GM21723 (cell line): ENCODE measurements around the gene RAB11FIP3.

Experiments used
- ATAC-seq: cut with Tn5 transposase; IDR thresholded peaks from one replicate; pipeline ENCODE4 v1.9.1; 2021; ENCODE audit warnings: mild to moderate bottlenecking, moderate library complexity; ENCODE audit not compliant: unreplicated experiment

RAB11FIP3 gene

DNA sequence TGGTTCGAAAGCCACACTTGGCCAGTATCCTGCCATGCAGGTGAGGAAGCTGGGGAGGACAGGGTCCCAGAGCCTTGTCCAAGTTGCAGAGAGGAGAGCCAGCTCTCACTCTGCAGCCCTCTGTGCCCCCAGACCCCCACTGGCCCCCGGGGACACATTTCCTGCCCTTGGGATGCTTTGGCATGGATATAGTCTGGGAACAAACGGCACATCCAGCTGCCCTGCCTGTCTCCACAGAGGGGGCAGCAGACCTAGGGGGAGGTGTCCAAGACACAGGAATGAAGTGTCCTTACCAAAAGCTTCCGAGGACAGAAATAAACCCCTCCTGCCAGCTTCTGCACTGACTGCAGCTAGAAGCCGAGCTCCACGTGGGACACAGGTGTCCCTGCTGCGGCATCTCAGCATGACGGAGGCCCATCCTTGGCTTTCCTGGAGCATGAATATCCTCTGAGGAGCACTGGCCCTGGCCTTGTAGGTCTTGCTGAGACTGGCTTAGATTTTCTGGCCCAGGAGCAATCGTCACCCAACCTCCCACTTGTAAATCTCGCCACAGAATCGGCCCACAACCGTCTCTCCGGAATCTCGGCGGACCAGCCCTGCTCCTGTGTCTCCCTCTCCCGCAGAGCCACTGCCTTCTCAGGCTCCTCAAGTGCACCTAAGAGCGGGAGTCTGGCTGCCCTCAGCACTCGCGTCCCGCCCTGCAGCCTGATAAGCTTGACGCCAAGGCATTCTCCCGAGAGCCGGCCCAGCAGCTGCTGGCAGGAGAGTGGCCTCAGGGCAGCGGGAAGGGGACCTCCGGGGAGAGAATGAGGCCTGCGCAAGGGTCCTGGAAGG is 100.9 kb downstream of the RAB11FIP3 start:
- ATAC-seq, result no peak

DNA sequence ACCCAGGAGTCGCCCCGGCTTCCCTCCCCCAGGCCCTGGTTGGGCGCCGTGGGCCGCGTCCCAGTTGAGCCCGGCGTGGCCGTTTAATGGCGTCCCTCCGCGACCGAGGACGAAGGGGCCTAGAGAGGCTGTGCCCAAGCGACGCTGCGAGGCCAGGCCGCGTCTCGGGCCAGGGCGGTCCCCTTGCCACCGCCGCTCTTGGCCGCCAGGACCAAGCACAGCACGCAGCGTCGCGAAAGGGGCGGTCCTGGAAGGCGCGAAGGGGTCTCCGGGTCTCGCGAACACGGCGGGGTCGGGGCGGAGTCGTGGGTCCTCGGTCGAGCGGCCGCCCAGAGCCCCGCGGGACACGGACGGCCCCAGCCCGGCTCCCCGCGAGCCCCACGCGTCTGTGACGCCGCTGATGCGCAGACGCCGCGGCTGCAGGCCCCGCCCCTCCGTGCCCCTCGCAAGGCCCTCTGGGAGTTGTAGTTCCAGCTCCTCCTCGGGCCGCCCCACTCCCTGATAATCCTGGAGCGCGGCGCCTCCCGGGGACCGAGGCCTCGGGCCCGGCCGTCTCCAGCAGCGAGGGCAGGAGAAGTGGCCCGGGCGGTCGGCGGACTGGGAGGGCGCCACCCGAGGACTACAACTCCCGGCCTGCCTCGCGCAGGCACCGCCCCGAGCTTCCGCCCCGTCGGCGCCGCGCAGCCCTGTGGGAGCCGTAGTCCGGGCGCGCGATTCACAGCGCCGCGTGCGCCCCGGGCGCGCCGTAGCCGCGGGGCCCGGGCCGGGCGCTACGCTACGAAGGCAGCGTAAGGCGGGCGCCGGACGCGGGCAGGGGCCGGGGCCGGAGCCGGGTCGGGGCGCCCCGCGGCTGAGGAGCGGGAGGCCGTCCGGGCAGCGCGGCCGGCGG is 101.8 kb downstream of the RAB11FIP3 start, which contains the start of gene CAPN15:
Gene CAPN15, plus strand, starts transcription at position 698 of the 889 bp plus-strand sequence. CDS start 19,127 bp downstream, outside the sequence.
- ATAC-seq, result peak; percentile 62

DNA sequence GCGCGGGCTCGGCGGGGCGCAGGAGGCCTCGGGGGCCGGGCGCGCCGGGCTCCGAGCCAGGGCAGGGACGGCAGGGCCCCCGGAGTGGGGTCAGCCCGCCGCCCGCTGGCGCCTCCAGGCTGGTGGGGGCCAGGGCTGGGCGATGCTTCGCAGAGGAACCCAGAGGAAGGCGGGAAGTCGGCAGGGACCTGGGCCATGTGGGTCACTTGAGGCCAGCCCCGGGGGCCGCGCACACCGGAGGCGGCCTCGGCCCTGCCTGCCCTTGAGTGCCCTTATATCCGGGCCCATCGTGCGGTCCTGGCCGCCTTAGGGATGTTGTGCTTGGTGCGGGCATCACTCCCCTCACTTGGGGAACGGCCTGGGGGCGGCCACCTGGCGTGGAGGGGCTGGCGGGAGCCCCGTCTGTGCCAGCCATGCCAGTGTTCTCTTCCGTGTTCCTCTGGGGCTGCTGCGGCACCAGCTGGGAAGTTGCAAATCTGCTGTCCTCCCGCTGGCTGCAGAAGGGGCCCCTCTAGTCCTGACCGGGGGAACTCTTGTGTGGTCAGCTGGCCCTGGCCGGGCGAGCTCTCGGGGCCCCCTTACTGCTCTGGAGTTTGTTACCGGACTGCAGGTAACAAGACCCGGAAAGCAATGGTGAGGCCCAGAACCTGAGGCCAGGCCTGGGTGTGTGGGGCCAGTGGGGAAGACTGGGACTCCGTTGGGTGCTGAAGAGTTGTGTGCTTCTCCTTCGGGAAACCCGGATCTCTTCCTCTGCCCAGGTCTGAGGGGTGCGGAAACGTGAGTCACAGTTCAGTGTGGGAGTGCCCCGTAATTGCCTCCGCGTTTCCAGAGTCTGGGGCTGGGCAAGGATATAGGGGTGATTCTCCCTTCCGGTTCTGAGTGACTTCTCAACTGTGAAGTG is 102.9 kb downstream of the RAB11FIP3 start:
- ATAC-seq, result peak; percentile 15

DNA sequence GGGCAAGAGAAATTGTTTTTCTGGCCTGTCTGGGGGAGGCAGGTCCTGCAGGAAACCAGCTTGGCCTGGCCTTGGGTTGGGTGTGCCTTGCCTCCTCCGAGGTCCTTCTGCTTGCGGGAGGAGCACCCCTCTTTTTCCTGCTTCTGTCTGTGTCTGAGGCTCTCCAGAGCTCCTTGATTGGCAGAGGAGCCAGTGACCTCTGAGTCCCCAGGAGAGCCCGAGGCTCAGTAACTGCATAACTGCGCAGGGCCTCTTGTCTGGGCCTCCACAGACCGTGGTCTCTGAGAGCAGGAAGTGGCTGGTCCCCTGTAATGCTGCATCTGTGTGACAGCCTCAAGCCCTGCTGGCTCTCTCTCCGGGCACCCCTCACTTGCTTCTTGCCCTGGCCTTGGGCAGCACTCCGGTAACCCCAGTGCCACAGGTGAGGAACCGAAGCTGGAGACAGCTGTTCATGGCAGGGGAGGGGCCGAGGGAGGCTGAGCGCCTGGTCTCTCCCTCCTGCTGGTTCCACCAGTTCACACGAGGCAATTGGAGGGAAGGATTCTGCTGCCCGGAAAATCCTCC is 103.6 kb downstream of the RAB11FIP3 start:
- no peak for ATAC-seq

DNA sequence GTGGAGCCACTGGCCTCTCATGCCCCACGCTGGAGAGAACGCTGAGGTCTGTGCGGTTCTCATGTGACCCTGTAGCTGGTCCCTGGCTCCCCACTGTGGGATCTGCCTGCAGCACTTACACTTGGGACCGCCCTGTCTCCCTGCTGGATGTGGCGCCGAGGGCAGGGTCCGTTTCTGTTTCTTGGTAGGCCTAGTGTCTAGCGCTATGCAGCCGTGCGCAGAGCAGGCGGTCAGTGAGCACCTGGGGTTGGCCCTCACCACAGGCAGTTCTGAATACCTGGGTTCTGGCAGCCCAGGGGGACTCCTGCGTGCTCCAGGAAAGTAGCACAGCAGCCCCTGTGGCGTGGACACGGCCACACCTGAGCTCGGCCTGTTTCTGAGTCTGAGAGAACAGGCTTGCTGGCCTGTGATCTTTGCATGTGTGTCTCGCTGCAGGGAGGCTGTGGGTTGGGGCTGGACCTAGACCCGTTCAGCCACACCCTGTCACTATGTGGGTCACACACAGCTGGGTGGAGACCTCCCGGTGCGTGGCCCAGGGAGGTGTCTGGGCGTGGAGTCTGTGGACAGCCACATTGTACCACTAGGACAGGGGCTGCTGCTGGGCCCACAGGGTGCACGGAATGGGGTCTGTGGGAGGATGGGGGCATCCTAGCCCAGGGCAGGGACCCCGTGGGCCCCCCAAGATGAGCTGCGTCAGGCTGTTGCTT is 104.8 kb downstream of the RAB11FIP3 start:
- ATAC-seq, result no peak

DNA sequence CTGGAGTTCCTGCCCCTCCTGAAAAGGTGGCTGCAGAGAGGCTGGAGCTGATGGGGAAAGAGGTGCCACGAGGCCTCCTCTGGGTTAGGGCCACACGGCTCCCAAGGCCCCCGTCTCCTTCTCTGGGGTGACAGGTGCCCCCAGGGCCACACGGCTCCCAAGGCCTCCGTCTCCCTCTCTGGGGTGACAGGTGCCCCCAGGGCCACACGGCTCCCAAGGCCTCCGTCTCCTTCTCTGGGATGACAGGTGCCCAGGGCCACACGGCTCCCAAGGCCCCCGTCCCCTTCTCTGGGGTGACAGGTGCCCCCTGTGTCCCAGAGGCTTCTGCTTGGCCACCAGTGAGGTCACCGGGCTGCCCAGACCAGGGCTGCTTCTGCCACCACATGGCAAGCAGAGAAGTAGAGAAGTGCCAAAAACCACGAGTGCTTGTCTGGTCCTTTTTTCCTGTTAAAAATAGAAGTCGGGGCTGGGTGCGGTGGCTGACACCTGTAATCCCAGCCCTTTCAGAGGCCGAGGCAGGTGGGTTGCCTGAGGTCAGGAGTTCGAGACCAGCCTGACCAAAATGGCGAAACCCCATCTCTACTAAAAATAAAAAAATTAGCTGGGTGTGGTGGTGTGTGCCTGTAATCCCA is 106.2 kb downstream of the RAB11FIP3 start:
- ATAC-seq, result no peak

DNA sequence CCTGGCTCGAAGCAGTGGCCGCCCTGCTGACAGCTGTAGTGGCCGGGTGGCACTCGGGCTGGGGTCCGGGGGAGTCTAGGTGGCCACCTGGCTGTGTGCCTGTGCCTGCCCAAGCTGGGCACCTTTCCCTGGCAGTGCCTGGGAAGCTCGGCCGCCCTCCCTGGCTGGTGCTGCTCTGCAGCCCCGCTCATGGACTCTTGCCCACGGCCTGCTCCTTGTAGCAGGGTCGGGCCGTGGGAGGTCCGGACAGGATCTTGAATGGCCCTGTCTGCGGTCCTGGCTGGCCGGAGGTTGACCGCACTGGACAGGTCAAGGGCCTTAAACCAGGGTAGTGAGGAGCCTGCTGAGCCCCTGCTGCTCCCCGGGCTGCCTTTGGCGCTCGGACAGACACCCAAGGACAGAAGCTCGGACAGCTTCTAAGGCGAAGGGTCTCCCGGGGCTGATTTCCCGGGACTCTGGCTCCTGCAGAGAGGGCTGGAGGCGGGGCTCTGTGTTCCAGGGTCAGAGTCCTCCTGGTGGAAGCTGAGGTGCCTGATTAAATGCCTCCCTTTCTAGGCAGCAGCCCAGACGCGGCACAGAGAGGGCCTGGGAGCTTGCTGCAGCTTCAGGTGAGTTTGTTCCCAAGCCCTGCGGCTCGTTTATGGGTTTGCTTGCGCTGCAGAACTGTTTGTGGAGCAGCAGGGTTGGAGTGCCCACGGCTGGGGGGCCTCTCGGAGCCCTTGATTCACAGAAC is 108.1 kb downstream of the RAB11FIP3 start:
- no peak for ATAC-seq

DNA sequence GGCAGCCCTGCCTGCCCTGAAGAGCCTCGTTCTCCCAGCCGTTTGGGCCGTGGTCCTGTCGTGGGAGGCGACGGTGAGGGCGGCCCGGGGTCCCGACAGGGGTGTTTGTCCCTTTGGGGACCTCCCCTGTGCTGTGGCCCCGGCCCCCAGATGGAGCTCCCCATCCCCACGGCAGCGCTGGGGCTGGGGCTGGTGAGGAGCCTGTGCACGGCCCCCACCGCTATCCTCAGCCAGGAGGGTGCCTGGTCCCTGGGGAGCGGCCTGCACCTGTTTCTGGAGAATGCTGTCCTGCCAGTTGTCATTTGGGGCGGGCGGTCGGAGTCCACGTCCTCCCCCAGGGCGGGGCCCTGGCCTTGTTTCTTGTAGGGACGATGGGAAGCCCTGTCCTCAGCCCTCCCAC is 108.7 kb downstream of the RAB11FIP3 start:
- ATAC-seq, result no peak

DNA sequence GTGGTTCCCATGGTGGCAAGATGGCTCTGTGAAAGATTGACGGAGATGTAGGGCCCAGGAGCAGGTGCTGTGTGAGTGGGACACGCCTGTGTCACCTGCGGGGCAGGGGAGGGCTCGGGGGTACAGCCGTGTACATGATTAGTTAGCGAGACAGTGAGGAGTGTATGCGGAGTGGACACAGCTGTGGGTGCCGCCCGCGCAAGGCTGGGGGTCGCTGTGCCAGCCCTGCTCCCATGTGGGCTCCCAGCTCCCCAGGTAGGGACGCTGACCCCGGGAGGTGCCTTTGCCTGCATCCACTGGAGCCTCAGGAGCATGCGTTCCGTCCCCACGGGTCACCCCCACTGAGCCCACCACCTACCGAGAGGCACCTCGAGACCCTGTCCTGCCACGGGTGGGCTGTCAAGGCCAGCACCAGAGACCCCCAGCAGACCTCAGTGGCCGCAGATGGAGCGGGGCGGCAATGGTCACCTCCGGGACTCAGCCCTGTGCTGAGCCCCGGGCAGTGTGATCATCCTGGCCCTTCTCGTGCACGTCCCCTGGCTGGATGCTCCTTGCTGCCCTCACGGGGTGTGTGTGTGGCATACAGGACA is 109.5 kb downstream of the RAB11FIP3 start:
- no peak for ATAC-seq

DNA sequence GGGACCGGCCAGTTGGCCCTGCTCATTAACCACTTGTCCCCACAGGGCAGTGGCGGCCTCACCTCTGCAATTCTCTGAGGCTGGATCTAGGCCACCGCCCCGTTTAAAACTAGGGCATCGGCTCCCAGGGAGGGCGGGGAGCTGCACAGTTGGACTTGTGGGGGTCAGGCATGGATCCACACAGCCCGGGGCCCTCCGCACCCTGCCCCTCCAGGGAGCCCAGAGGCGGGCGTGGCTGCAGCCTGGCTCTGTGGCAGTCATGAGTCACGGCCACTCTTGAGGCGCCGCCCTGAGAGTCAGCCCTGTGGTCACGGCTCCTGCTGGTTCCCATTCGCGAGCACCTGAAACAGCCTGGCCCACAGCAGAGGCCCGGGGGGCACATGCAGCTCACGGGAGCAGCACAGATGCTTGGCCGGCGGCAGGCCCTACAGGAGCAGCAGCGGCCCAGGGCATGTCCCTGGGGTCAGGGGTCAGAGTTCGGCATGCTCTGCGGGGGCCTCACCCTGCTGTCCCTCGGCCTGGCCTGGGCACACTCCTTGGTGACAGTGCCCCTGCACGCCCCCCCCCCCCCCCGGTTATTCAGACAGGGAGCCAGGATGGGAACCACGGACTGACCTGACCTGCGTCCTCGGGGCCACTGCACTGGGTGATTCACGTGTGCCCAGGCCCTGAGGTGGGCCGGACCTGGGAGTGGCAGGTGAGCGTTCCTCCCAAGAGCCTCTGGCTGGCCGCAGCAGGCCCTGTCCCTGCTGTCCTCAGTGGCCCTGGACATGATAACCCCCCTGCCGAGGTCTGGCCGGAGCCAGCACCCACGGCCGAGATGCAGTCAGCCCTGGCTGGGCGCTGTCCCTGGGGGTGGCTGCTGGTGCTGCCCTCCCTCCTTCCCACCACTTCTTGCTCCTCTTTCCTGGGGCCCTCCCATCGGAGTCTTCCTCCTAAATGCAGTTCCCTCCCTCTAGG is 110.3 kb downstream of the RAB11FIP3 start:
- ATAC-seq, result no peak

DNA sequence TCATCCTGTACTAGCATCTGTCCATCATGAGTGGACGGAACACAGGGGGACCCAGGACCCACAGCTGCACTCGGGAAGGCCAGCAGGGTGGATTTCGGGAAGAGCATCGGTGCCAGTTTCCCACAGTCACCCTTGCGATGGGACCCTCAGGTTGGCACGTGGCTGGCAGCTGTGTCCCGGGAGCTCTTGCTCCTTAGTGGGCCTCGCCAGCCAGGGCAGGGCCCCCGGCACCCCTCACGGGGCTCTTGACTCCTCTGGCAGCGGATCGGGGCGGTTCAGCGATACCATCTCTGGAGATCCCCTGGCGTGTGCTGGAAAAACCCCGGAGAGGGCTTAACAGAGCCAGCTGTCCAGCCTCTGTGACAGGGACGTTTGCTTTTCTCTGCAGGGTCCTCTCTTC is 111.3 kb downstream of the RAB11FIP3 start:
- no peak for ATAC-seq

DNA sequence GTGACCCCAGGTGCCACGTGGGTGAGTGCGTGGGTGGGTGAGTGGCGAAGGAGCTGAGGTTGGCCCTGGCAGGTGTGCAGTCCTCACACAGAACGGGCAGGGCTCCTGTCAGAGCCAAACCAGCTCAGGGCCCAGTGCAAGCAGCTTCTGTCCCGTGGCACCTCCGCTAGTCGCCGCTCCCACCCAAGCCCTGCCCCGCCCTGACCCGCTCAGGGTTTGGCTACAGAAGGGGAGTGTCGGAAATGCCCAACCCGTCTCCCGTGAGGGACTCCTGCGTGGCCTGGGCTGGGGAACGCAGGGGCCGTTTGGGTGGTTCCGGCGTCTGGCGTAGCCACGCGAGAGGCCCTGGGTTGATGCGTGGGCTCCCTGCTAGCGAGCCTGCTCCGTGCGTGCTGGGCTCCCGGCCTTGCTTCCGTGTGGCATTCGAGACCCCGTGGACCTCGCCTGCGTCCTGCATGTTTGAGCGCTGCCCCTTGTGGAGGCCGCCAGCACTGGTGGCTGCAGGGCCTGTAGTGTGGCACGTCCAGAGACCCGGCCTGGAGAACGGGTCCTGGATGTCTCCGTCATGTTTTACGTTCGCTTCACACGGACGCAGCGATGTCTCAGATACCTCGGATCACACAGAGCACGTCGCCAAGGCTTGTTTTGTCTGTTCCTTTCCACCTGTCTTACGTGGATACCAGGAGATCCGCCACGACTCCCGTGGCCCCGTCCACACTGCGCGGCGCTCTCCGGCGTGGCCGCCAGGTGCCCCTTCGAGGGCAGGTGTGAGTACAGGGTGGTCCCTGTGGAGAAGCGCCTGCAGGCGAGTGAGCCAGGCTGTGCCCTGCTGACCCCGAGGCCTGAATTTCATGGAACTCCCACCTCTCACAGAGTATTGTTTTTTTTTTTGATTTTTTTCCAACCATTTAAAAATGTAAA is 112.2 kb downstream of the RAB11FIP3 start:
- no peak for ATAC-seq

DNA sequence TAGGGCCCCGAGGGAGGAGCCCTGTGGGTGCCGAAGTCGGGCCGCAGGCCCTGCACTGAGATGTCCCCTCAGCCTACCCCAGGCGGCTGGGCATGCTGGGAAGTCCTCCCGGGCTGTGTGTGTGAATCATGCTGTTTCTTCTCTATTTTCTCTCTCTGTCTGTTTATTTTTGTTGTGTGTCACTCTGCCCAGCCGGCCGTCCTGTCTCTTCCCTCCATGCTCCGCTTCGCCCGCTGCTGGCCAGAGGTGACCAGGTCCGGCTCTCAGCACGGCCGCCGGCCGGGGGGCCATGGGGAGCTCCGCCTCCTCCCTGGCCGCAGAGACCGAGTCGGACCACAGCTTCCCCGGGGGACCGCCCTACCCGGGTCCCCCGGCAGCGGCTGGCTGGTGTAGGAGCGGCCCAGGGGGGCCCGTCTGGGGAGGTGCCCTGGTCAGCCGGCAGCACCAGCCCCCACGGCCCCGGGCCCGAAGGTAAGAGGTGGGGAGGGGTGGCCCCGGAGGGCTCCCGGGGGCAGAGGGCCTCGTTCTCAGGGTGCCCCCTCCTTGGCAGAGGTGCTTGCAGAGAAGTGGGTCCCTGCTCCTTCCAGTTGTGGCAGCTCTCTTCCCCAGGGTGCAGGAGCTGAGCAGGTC is 114.6 kb downstream of the RAB11FIP3 start:
- ATAC-seq, result no peak

DNA sequence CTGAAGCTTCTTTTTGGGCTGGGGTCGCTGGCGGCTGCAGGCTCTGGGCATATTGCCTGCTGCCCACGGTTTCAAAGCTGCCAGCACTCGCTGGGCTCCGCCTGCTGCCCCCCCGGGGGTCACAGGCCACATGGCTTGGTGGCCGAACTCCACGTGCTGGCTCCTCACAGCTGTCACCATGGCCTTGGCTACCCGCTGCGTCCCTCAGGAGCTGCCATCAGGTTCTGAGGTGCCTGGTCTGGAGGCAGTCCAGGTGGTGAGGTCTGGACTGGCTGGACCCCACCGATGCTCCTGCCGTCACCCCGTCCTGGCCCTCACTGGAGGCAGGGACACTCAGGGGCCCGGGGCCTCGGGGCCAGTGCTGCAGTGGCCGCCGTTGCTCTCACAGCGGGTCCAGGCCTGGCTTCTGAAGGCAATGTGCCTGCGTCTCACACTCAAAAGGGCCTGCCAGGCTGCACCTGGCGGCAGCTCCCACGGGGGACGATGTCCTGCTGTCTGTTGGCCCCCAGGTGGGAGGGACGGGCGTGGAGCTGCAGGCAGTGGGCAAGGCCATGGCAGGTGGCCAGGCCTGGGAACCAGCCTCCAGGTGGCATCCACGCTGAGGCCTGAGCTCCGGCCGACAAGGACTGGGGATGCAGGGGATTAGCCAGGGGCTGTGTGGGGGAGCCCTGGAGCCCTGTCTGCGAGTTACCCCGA is 115.3 kb downstream of the RAB11FIP3 start:
- ATAC-seq, result no peak
